ENCODE measurements around the gene SIGLEC15.

DNA sequence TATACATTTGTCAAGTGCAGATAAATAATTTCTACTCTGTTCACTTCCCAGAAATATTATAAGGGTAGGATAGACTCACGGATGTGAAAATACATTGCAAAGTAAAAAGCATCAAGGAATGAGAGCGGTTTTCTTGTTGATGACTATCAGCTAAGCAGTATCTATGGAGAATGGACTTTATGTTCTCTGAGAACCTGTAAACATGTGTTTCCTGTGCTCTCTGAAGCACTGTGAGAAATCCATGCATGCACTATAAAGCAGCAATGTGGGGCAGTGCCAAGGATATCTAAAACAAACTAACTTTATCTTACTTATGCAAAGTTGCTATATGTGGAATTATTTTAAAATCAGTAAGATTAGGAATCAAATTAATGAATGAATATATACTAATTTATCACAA, 4.4 kb upstream of the SIGLEC15 start:
- TF ChIP-seq, protein P1, sequence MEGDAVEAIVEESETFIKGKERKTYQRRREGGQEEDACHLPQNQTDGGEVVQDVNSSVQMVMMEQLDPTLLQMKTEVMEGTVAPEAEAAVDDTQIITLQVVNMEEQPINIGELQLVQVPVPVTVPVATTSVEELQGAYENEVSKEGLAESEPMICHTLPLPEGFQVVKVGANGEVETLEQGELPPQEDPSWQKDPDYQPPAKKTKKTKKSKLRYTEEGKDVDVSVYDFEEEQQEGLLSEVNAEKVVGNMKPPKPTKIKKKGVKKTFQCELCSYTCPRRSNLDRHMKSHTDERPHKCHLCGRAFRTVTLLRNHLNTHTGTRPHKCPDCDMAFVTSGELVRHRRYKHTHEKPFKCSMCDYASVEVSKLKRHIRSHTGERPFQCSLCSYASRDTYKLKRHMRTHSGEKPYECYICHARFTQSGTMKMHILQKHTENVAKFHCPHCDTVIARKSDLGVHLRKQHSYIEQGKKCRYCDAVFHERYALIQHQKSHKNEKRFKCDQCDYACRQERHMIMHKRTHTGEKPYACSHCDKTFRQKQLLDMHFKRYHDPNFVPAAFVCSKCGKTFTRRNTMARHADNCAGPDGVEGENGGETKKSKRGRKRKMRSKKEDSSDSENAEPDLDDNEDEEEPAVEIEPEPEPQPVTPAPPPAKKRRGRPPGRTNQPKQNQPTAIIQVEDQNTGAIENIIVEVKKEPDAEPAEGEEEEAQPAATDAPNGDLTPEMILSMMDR (conservative IDR thresholded peaks at IDR 0.05 in 1 of 2, IDR thresholded peaks at IDR 0.05 in 1 of 2; ENCODE audit: low read depth in 1 of 2, low read length in 2 of 2), result no peak
- TF ChIP-seq EZH2 (IDR thresholded peaks at IDR 0.05; ENCODE audit: low read length, missing control alignments), result no peak
